Measurements from ENCODE around the gene TET1.

Gene TET1

DNA sequence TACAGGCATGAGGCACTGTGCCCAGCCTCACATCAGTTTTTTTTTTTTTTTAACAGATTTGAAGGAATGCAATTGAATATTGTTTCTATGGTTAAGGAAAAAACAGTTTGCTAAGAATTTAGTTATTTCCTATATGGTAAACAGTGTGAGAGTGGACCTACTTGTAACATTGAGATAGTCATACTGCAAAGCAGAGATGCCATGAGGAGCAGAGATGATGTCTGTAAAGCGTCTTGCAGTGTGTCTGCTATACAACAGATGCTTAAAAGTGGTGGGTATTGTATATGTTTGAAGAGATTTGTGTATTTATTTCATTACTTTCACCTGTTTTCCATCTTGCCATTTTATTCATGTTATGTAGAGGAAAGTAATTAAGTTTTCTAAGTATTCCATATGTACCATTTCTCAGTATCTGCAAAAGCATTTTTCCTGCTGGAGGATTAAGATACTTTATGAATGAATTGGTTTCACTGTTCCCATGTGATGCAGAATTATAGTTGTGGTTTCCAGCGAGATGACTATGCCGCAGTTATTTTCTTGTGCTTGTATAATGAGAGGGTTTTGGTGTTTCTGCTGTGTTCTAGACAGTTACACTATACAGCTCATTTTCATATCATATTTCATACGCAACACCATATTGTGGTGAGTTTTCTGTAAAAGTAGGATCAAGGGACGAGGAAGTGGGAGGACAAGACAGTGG, 26.6 kb downstream of the TET1 start:
- no peak for TF ChIP-seq CTCF (IDR thresholded peaks at IDR 0.05; ENCODE audit: borderline replicate concordance, insufficient read depth, low read depth, low read length)

GRCh38 chr10:68594405-68594804, 34.3 kb downstream of the TET1 start:
- no peak overlapping the region for H3K4me3 ChIP-seq (ENCODE audit: low read depth, low read length)
- TF ChIP-seq CTCF (IDR thresholded peaks at IDR 0.05; ENCODE audit: borderline replicate concordance, insufficient read depth, low read depth, low read length) = no peak

More for the DNA sequence above, 26.6 kb downstream of the TET1 start:
- no peak overlapping the region for H3K4me3 ChIP-seq (ENCODE audit: low read depth, low read length)

GRCh38 chr10:68595513-68595912, 35.4 kb downstream of the TET1 start:
- TF ChIP-seq CTCF (IDR thresholded peaks at IDR 0.05; ENCODE audit: borderline replicate concordance, insufficient read depth, low read depth, low read length) = no peak
- no peak overlapping the region for H3K4me3 ChIP-seq (ENCODE audit: low read depth, low read length)

GRCh38 chr10:68597407-68597806, 37.3 kb downstream of the TET1 start:
- TF ChIP-seq CTCF (IDR thresholded peaks at IDR 0.05; ENCODE audit: borderline replicate concordance, insufficient read depth, low read depth, low read length) = no peak
- H3K4me3 ChIP-seq (ENCODE audit: low read depth, low read length) = no peak overlapping the region

DNA sequence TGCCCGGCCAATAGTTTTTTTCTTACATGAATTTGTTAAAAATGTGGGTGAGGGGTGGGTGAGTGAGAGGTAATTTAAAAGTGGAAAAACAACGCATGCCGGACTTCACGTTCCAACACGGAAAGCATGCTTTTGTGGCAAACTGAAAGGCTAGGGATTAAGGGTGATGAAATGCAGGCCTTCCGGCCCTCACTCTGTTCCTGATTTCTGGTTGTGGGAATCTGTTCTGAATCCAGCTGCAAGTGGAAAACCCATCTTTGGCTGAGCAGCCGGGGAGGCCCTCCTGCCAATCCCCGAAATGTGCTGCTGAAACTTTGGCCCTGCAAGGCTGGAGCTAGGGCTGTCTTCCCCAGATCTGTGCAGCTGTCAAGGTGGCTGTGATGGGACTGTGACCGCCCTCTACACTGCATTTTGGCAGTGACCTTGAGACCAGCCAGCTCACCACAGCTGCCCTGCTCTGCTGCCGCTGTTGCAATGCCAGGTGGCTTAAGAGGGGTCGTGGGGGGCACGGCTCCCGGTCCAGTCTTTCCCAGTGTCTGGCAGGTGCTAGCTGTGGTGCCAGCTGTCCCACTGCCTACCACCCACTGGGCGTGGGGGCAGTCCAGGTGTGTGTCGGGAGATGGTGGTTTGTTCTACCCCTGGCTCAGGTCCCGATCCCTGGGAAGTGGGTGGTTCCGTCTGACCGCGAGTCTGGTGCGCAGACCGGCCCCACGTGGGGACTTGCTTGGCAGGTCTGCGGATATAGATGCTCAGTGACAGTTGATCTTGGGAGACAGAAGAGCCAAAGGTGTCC, 39.0 kb downstream of the TET1 start:
- no peak for TF ChIP-seq CTCF (IDR thresholded peaks at IDR 0.05; ENCODE audit: borderline replicate concordance, insufficient read depth, low read depth, low read length)
- no peak overlapping the region for H3K4me3 ChIP-seq (ENCODE audit: low read depth, low read length)

- peak overlapping the region; percentile 44 for H3K4me3 ChIP-seq (ENCODE audit: low read depth, low read length)
- TF ChIP-seq CTCF (IDR thresholded peaks at IDR 0.05; ENCODE audit: borderline replicate concordance, insufficient read depth, low read depth, low read length) = no peak
Measured at GRCh38 chr10:68599771-68600040, 39.6 kb downstream of the TET1 start.

All from GM12875 (cell line).